AG09309 (cell line): Measurements from ENCODE around the gene PRSS56.

Experiments
- DNase-seq: peaks from one replicate; pipeline ENCODE4 v3.0.0-alpha.2; 2010; ENCODE audit warnings: low read depth
- H3K4me3 ChIP-seq: 2 replicates; pipeline ENCODE4 v1.5.1; 2011; ENCODE audit warnings: mild to moderate bottlenecking, low read depth, low read length, moderate library complexity; ENCODE audit not compliant: control insufficient read depth
- TF ChIP-seq, protein P1 (sequence below): IDR thresholded peaks from 2 replicates; pipeline ENCODE4 v1.5.1; 2011; ENCODE audit warnings: mild to moderate bottlenecking, low read depth, low read length, inconsistent platforms; ENCODE audit not compliant: insufficient read depth, control insufficient read depth; ENCODE audit errors: missing control alignments

Gene PRSS56

DNA sequence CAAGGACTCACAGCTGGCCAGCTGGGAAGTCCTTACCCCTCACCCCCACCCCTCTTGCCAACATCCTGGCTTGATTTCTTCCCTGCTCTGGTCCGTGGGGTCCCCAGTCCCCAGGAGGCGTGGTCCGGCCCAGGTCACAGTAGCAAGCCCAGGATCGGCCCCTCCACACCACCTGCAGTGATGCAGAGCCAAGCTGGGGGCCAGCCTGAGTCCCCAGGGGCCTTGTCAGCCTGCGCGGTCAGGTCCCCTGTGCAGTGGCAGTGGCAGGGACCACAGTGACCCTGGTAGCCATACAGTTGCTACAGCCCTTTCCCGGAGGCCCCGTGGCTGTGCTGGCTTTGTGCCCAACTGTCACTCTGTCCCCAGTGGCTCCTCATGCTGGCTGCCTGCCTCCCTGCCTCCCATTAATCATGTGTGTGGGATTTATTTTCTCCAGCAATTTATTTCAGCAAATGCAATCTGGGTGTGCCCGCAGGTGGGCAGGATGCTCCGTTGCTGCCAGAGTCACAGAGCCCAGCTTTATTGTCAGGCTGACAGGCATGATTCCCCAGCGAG is 8.8 kb upstream of the PRSS56 start:
- TF ChIP-seq, protein P1, sequence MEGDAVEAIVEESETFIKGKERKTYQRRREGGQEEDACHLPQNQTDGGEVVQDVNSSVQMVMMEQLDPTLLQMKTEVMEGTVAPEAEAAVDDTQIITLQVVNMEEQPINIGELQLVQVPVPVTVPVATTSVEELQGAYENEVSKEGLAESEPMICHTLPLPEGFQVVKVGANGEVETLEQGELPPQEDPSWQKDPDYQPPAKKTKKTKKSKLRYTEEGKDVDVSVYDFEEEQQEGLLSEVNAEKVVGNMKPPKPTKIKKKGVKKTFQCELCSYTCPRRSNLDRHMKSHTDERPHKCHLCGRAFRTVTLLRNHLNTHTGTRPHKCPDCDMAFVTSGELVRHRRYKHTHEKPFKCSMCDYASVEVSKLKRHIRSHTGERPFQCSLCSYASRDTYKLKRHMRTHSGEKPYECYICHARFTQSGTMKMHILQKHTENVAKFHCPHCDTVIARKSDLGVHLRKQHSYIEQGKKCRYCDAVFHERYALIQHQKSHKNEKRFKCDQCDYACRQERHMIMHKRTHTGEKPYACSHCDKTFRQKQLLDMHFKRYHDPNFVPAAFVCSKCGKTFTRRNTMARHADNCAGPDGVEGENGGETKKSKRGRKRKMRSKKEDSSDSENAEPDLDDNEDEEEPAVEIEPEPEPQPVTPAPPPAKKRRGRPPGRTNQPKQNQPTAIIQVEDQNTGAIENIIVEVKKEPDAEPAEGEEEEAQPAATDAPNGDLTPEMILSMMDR = no peak
- H3K4me3 ChIP-seq = no peak overlapping the region
- DNase-seq = no peak

DNA sequence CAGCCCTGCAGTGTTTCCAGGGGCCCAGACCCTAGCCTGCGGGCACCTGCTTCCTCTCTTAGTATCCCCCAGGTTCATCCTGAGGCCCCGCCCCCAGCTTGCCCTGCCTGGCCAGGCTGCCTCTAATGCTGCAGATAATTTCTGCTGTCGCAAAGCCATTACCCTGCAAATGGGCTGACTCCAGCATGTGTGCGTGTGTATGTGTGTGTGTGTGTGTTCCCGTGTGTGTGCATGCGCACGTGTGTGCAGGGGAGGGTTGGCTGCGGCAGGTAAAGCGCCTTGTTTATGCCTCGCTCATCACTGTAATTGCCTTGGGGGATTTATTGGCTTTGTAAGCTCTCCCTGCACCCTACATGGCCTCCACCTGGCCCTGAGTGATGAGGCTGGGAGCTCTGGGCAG is 7.6 kb upstream of the PRSS56 start:
- no peak for DNase-seq

DNA sequence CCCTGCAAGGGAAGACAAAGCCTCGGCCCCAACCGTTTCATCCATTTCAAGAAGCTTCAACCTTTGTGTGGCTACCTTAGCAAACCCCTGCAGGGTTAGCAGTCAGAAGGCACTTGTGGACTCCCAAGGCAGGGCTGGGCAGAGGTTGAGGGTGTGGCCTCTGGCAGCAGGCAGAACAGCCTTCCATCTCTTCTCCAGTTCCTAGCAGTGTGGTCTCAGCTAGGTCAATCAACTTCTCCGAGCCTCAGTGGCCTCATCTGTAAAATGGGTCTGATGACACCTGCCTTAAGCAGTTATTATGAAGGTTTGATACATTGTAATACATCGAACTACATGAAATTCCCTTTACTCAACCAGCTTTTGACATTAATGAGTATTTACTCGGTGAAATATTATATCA is 6.8 kb upstream of the PRSS56 start:
- no peak overlapping the region for H3K4me3 ChIP-seq
- DNase-seq = no peak
- TF ChIP-seq, protein P1 = no peak

More for the DNA sequence above, 7.6 kb upstream of the PRSS56 start:
- TF ChIP-seq, protein P1 = no peak
- no peak overlapping the region for H3K4me3 ChIP-seq

DNA sequence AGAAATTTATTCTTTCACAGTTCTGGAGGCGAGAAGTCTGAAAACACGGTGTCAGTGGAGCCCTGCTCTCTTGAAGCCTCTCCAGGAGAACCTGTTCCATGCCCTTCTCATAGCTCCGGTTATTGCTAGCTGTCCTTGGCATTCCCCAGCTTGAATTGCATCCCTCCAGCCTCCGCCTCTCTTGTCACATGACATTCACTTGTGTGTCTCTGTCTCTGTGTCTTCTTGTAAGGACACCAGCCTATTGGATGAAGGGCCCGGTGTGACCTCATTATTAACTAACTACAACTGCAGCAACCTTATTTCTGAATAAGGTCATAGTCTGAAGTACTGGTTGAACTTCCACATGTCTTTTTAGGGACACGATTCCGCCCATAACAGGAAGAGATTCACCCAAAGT is 4.5 kb upstream of the PRSS56 start:
- no peak for DNase-seq
- TF ChIP-seq, protein P1 = no peak
- no peak overlapping the region for H3K4me3 ChIP-seq

DNA sequence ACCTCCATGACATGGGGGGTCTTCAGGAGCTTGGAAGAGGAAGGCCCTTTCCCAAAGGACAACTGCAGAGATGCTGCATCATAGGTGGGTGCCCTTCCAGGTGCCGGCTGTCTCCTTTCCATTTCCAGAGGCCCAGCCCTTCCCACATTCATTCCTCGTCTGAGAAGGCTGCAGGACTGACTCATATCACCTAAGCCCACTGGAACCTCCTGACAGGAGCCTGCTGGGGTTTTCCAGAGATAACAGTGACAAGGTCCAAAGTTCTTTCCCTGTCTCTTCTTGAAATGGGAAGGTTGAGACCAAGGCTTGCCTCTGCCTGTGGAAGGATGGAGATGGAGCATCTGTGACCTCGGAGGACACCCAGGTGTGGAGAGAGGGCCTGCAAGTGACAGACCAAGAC is 3.6 kb upstream of the PRSS56 start:
- no peak overlapping the region for H3K4me3 ChIP-seq
- no peak for DNase-seq
- TF ChIP-seq, protein P1 = no peak

DNA sequence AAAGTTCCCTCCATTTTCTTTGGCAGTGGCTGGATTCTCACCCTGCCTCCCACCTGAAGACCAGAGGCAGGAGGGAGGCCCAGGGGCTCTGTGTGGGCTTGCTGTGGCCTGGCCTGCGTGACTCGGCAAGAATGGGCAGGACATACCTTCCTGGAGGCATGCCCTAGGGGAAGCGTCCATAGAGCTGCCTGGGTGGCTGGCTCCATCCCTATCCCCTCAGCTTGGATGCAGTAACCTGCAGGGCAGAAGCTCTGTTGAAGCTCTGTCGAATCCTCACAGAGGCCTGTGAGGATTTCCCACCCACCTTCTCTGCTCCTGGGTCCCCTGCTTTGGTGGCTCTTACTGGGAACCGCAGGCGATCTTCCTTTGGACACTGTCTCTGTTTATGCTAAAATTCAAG is 1.3 kb upstream of the PRSS56 start:
- H3K4me3 ChIP-seq = no peak overlapping the region
- DNase-seq = no peak
- TF ChIP-seq, protein P1 = no peak

DNA sequence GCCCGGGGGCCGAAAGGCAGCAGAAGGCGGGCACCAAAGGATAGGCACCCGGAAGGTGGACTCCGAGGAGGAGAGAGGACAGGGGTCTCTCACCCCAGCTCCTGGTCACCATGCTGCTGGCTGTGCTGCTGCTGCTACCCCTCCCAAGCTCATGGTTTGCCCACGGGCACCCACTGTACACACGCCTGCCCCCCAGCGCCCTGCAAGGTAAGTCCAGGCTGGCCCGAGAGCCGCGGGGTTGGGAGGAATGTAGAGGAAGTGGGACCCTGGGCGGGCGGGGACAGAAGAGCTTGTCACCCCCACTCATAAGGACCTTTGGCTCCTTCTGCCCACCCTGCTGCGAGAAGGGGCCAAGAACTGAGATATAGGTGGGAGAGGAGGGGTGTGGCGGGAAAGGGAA is 301 bp downstream of the PRSS56 start:
- no peak overlapping the region for H3K4me3 ChIP-seq
- no peak for DNase-seq
- TF ChIP-seq, protein P1 = no peak
